GM19238 (cell line): ENCODE data around the gene OBSCN.

Experiments used
- DNase-seq: peaks from one replicate; pipeline ENCODE4 v3.0.0; 2011; ENCODE audit warnings: low spot score; ENCODE audit not compliant: insufficient read length

The OBSCN gene

DNA sequence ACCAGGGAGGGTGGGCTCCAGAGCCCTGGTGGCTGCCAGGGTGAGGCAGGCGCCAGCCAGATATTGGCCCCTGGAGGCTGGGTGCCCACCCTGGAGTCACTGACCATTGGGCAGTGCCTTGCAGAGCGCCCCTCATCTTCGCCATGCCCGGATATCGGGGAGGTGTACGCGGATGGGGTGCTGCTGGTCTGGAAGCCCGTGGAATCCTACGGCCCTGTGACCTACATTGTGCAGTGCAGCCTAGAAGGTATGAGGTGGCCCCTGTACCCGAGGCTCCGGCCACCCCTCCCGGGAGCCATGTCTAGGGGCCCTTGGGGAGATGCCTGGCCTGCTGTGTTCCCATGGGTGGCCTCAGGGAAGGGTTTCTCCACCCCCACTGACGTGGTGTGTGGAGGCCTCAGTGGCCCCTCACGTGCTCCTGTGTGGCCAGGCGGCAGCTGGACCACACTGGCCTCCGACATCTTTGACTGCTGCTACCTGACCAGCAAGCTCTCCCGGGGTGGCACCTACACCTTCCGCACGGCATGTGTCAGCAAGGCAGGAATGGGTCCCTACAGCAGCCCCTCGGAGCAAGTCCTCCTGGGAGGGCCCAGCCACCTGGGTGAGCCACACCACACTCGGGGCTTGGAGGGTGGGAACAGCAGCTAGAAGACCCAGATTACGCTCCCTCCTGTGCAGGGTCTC, 167.9 kb downstream of the OBSCN start:
- no peak for DNase-seq

DNA sequence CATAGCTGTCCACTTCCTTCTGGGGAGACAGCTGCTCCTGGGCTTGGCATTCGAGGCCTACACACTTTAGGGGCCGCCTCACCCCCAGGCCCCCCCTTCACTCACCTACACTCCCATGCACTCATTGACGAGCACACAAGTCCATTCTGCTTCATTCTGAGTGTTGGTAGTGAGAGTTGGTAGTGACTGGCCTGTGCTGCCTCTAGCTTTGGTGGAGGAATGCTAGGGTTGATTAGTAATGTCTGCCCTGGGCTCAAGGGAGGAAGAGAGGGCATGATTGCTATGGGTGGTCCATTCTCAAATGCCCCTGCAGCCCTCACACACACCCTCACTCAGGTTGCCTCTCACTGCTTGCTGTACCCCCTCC, 168.4 kb downstream of the OBSCN start:
- no peak for DNase-seq

DNA sequence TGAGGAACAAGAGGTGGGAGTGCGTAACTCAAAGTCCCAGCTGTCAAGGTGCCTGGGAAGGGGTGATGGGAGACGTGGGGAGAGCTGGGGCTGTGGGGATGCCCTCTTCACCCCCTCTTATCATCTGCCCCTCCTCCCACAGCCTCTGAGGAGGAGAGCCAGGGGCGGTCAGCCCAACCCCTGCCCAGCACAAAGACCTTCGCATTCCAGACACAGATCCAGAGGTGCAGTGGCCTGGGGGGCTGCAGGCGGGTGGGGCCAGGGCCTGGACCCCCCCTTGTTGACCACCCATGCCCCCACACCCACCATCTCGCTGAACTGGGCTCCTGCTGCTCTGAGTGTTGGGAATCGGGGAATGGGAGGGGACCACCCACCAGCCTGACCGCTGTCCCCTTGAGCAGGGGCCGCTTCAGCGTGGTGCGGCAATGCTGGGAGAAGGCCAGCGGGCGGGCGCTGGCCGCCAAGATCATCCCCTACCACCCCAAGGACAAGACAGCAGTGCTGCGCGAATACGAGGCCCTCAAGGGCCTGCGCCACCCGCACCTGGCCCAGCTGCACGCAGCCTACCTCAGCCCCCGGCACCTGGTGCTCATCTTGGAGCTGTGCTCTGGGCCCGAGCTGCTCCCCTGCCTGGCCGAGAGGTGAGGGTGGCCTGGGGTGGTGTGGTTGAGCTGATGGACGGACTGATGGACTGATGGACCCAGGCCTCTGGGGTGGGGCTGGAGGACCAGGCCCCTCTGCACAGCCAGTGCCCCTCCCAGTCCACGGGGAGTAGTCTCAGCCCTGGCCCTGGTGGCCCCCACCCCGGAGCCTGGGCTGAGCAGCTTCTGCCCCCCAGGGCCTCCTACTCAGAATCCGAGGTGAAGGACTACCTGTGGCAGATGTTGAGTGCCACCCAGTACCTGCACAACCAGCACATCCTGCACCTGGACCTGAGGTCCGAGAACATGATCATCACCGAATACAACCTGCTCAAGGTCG, 169.1 kb downstream of the OBSCN start:
- DNase-seq, result no peak

DNA sequence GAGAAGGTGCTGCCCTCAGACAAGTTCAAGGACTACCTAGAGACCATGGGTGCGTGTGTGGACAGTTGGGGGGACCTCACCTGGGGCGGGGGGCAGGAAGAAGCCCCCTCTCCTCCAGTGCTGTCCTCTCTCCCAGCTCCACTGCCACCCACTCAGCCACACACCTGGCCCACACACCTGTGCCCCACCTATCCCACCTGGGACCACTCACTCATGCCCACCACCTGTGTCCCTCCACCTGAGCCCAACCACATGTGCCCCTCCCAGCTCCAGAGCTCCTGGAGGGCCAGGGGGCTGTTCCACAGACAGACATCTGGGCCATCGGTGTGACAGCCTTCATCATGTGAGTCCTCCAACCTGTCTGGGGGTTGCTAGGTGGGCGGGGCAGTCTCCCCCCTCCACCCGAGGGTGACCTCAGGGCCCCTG, 169.8 kb downstream of the OBSCN start:
- no peak for DNase-seq

DNA sequence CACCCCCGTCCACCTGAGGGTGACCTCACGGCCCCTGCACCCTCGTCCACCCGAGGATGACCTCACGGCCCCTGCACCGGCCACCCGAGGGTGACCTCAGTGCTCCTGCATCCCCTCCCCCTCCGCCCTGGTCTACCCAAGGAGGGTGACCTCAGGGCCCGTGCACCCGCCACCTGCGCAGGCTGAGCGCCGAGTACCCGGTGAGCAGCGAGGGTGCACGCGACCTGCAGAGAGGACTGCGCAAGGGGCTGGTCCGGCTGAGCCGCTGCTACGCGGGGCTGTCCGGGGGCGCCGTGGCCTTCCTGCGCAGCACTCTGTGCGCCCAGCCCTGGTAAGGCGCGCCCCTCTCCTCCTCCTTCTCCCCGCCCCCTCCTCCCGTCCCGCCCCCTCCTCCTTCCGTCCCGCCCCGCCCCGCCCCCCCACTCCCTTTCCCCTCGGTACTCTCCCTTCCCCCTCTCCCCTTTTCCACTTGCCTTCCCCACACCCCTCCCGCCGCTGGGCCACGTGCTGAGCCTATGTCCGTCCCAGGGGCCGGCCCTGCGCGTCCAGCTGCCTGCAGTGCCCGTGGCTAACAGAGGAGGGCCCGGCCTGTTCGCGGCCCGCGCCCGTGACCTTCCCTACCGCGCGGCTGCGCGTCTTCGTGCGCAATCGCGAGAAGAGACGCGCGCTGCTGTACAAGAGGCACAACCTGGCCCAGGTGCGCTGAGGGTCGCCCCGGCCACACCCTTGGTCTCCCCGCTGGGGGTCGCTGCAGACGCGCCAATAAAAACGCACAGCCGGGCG, 170.4 kb downstream of the OBSCN start:
- DNase-seq, result no peak

DNA sequence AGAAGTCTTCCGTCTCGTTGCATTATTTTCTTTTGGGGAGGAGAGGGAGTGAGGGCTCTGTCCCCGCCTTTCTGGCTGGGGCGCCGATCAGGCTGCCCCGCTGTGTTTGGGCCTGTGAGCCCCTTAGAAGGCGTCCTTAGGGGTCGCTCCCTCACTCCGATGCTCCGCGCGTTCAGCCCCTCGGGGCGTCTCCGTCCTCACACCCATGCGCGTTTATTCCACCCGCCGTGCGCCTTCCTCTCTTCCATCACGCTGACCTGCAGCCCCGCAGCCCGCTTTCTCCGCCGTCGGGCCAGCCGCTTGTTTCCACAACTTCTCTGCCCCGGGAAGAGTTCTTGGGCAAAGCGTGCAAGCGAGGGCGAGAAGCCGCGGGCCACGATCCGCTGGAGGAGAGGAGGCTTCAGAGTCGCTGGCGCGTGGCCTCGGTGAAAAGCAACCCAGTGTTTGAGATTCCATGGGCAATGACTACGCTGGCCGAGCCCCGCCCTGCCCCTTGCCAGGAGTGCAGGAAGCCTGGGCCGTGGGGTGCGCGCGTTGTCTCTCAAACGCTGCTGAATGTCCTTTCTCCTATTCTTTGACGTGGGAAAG, 171.1 kb downstream of the OBSCN start:
- no peak for DNase-seq

DNA sequence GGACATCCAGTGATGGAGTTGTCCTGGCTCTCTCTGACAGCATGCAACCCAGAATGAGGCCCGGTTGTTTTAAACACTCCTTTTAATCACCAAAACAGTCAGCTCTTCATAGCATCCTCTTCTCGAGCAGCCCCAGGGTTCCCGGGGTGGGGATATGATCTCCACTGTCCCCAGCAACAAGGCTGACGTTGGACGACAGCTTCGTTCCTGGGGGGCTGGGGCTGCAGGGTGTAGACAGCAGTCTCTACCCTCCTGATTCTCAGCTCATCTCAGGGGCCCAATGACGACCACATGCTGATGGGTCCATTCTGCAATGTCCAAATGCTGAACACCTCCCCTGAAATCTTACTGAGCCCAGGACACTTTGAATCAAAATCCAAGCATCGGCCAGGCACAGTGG, 171.8 kb downstream of the OBSCN start:
- DNase-seq, result no peak

DNA sequence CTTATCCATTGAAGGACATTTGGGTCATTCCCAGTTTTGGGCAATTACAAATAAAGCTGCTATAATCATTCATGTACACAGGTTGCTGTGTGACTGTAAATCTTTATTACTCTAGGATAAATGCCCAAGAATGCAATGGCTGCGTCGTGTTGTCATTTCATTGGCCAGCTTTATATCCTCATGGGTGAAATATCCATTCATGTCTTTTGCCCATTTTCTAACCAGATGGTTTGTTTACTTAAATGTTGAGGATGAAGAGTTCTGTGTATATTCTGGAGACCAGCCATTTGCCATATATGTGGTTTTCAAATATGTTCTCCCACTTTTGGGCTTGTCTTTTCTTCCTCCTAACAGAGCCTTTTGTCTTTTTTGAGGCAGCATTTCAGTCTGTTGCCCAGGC, 173.5 kb downstream of the OBSCN start:
- no peak for DNase-seq

DNA sequence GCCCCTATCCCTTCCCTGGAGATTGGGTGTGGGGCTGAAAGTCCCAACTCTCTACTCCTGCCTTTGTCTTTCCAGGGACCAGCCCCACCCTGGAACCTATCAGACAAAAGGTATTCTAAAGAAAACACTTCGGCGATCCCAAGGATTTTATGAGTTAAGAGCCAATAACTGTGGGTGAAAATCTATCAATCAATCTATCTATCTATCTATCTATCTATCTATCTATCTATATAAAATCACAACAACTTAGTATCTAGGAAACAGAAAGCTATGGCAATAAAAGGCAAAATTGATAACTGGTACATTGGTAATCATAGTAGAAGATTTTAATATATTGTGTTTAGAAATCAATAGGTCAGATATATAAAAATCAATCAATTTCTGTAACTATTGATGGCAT, 175.9 kb downstream of the OBSCN start:
- DNase-seq, result no peak

DNA sequence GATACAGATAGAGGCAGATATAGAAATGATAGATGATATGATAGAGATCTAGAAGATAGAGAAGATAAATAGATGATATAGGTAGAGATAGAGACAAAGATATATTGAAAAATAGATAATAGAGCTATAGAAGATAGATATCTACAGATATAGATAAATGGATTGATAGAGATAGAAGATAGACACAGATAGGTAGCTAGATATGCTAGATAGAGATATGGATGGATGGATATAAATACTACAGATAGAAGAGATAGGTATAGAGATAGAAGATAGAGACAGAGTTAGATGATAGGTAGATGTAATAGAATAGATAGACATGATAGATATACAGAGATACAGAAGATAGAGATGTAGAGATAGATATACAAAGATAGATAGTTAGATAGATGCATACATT, 177.4 kb downstream of the OBSCN start:
- DNase-seq, result no peak

DNA sequence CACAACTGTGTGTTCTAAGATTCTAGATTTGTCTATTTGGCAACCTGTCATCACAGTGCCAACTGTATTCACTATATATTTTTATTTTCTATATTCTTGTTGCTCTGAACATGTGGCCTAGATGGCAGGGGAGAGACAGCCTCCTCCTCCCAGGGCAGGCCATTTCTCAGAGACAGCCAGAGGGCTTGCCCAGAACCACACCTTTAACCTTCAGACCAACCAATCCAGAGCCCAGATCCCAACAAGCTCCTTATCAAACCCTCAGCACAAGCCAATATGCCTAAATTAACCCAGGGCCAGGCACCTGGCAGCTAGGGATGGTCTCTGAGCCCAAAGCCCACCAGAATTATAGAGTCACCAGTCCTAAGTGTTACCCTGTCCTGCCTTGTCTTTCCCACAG, 179.5 kb downstream of the OBSCN start:
- DNase-seq, result no peak

DNA sequence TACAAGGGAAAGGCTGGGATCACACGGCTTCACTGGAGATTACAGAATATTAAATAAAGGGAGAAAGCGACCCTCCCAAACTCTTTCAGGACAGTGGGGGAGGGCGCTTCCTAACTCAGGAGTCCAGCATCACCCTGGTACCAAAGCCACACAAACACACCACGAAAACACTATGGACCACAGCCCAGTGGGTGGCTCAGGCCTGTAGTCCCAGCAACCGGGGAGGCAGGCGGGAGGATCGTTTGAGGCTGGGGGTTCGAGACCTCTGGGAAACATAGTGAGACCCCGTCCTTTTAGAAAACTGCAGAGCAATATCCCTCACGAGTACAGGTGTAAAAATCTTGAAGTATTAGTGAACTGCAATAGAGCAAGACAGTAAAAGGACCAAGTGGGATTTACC, 182.8 kb downstream of the OBSCN start:
- no peak for DNase-seq

DNA sequence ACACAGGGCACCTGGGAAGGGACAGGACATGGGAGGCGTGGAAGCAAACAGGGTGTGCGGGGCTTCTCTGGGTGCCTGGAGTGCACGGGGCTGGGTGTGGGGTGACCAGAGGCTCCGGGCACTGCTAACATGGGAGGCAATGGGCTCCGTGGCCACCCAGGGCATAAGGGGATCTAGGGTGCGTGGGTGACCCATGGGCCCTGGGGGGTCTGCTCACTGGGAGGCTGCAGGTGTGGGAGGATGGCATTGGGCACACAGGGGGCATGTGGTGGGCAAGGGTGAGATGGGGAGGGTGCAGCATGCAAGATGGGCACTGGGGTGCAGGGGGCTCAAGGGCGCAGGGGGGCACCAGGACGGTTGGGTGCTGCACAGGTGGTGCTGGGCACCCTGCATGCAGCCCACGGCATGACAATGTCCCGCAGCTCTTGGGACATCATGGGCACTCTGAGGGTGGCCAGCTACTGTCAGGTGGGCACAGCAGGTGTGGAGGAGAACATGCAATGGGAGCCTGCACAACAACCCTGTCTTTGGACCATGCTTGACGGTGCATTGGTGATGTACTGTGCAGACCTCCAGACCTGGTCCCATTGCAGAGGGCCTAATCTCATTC, 183.7 kb downstream of the OBSCN start:
- DNase-seq, result no peak

DNA sequence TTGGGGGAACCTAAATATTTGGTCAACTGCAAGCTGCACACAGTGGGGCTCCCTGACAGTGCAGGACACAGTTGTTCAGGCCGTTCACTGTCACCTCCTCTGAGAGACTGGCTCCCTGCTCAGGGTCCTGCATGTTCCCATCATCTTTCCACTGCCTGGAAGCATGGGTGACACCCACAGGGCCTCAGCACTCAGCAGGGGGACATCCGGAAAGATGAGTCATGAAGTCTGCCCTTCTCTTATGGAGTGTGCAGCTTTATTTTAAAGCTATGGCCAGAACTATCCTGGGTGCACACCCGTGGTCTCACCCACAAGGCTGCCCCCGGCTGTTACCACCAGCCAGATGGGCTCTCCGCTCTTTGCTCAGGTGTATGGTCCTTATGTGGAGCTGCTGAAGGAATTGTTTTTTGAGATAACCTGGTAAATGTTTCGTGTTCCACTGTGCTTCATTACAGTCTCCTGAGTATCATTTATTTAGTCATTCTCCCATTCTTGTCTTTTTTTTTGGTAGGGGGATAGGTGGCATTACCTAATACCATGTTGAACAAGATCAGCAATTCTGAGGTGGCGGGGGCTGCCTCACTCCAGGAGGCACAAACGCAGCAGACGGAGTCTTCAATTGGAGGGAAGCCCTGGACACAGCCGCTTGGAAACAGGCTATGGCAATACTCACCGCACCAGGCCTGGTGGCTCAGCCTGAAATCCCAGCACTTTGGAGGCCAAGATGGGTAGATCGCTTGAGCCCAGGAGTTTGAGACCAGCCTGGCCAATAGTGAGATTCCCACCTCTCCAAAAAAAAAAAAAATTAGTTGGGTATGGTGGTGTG, 184.5 kb downstream of the OBSCN start:
- DNase-seq, result no peak

DNA sequence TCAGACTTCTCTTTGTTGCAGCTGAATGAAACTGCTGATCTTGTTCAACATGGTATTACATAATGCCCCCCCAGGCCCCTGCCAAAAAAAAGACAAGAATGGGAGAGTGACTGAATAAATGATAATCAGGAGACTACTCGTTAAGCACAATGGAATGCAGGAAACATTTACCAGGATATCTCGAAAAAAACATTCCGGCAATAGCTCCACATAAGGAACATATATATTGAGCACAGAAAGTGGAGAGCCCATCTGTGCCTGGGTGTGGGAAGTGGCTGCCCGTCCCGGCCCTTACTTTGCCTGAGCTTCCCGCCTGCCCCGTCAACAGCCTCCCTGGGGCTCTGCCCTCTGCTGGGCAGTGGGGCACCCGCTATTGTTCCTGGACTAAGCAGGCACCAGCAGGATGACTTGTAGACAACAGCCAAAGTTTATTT, 185.4 kb downstream of the OBSCN start:
- DNase-seq, result no peak

DNA sequence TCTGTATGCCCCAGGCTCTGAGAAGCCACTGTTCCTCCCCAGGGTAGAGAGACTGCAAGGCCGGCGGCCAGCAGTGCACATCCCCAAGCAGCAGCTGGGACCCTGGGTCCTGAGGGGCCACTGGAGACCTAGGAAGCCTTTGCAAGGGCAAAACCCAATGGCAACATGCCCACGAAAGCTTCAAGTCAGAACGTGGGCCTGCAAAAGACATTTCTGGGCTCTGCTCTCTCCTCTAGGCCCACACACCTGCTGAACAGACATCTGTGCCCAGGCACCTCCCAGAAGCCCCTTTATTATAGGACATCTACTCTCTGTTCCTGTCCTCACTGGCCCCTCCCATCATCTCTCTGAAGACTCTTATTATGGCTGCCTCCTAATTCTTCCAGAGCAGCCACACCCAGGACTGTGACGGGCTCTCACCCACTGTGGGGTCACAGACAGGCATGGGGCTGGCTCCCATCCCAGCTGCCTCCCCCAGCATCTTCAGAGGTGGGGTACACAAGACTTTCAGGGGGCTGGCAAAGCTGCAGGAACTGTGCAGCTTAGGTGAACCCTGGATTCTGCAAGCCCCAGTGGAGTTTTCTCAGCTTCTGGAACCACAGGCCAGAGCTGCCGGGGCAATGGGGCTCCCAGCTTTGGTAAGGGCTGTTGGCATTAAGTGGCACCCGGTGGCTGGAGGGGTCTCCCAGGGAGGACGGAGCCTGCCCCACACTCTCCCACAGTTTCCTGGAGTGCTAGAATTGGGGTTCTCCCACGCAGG, 186.1 kb downstream of the OBSCN start:
- DNase-seq, result no peak

DNA sequence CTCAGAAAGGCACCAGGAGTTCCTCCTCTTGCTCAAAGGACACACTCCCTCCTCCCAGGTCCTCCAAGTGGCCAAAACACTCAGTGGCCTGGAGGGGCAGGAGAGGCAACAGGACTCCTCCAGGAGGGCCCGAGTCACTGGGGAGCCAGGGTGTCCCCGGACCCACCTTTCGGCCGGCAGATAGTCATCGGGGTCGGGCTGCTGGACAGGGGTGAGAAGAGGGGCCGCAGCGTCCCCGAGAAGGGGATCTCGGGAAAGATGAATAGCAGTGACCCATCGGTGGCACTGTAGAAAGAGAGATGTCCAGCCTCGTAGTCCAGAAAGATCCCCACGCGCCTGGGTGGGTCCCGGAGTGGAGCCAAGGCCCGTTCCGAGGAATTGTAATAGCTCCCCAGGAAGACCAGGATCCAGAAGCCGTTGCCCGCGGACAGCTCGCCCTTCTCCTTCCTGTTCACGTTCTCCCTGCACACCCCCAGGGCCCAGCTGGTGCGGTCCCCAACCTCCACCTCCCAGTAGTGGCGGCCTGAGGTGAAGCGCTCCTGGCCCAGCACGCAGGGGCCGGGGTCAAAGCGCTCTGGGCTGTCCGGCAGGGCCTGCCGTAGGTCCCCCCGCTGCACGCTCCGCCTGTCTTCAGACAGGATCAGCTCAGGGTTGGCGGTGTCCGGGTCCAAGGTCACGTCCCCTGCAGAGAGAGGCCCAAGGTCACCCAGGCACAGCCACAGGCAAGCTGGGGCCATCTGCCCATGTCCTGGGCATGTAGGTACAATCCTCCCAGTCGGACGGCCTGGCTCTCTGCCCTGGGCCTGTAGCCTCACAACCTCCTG, 186.9 kb downstream of the OBSCN start:
- DNase-seq, result no peak

DNA sequence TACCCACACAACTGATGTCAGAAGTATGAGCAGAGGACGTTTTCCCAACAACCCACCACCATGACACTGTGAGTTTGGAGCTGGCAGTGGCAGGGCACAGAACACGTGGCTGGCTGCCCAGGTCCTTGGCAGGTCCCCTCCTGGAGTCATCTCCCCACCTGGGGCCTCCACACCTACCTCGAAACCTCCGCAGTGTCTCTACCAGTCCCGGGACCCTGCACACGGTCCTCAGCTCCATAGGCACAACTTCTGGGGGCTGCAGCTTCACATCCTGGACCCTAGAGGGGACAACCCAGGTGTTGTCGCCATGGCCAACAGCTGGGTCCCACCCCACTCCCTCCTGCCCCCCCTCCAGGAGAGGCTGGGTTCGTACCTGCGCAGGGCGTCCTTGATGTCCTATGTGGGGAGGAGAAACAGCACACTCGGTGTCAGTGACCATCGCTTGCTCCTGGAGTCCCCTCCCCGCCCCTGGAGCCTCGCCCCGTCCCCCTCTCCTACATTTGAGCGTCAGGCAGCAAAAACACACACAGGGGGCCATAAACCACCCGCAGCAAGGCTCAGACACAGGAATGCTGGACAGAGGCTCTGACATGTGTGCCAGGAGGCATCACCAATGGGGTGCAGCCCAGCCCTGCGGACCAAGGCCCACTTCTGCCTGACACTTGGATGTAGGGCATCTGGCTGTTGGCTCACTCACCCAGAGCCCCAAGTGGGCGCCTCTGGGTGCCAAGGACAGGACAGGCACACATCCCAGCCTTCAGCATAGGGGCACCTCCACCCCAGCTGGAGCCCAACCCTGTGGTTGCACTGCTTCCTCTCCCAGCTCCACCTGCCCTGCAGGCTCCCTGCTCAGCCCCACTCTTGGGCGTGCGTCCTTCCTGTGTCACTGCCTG, 189.2 kb downstream of the OBSCN start:
- DNase-seq, result no peak
